HG02588 (cell line): ENCODE measurements around the gene ZFHX3.

Source experiments
- ATAC-seq: cut with Tn5 transposase; IDR thresholded peaks from one replicate; pipeline ENCODE4 v1.9.1; 2021; ENCODE audit warnings: mild to moderate bottlenecking, moderate library complexity; ENCODE audit not compliant: unreplicated experiment

ZFHX3 gene

GRCh38 chr16:72769876-72770275 is 278.1 kb downstream of the ZFHX3 start:
- no peak for ATAC-seq

DNA sequence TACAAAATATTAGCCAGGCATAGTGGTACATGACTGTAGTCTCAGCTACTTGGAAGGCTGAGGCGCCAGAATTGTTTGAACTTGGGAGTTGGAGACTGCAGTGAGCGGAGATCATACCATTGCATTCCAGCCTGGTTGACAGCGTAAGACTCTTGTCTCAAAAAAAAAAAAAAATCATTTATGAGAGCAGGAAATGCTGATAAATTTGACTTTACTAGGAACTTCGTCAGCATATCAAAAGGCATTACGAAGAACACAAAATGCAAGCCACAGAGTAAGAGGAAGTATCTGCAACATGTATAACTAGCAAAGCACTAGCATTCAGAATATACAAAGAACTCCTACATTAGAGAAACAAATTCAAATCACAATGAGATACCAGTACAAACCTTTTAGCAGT is 279.3 kb downstream of the ZFHX3 start:
- no peak for ATAC-seq

GRCh38 chr16:72766506-72766905 is 281.4 kb downstream of the ZFHX3 start:
- no peak for ATAC-seq

DNA sequence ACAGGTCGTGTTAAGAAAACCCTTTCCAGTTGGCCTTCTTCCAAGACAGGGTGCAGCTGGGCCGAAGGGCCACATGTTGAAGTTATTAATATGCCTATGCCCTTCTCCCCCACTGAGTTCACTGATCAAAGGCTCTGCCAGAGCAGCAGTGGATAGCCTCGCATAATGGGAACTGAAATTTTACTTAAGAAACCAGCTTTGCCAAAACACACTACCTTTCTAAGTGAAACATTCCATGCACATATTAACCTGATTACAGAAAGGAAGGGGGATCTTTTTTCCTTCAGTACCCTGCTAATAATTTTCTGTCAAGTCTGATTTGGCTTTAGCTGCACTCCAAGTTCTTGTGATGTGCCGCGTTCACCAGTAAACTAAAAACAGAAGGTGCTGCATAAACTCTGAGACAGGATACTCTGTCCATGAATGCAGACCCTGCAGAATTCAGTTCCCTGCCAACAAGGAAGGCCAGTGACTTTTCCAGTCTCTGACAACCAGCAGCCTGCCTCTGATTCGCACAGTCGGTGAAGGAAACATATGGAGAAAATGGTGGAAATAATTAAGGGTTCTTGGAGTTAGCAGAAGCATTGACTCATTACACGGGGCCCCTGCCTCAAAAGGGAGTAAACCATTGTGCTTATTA is 283.8 kb downstream of the ZFHX3 start:
- ATAC-seq = no peak

GRCh38 chr16:72760581-72760980 is 287.3 kb downstream of the ZFHX3 start:
- ATAC-seq = no peak

DNA sequence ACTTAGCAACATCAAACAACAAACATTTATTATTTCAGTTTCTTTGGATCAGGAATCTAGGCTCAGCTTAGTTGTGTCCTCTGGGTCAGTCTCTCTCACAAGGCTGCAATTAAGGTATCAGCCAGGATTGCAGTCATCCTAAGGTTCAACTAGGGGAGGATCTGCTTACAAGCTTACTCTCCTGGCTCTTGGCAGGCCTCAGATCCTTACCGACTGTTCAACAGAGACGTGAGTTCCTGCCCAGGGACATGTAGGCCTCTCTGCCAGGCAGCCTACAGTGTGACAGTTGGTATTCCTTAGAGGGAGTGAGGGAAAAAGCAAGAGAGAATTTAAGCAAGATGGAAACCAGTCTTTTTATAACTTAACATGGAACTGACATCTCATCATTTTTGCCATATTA is 294.0 kb downstream of the ZFHX3 start:
- no peak for ATAC-seq

GRCh38 chr16:72752004-72752695 is 295.8 kb downstream of the ZFHX3 start:
- ATAC-seq = no peak

- no peak for ATAC-seq
Observed at GRCh38 chr16:72751076-72751475, 296.9 kb downstream of the ZFHX3 start.

DNA sequence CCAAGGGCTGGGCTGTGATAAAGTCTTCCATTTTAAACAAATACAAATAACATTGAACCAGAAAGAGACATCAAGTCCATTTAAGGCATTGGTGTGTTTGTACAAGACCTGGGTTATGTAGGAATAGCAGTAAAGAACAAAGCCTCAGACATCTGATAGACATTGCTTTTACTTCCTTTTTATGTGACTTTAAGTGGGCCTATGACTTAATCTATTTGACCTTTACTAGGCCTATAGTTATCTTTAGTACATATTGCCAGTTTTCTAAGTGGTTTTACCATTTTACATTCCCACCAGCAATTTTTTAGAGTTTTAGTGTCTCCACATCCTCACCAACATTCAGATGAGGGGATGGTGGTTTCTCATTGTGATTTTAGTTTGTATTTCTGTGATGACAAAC is 298.8 kb downstream of the ZFHX3 start:
- no peak for ATAC-seq

- no peak for ATAC-seq
Observed at GRCh38 chr16:72744076-72744793, 303.7 kb downstream of the ZFHX3 start.

DNA sequence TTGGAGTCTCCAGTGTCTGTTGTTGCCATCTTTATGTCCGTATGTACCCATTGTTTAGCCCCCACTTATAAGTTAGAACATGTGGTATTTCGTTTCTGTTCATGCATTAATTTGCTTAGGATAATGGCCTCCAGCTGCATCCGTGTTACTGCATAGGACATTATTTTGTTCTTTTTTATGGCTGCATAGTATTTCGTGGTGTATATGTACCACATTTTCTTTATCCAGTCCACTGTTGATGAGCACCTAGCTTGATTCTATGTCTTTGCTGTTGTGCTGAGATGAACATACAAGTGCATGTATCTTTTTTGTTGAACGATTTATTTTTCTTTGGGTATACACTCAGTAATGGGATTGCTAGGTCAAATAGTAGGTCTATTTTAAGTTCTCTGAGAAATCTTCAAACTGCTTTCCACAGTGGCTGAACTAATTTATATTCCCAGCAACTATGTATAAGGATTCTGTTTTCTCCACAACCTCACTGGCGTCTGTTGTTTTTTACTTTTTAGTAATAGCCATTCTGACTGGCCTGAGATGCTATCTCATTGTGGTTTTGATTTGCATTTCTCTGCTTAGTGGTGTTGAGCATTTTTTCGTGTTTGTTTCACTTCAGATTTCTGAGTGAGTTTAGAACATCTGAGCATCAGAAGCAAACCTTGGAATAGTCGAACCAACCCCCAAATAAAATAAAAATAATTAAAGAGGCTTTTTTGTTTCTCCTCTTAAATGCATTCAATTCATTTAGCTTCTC is 304.7 kb downstream of the ZFHX3 start:
- peak; percentile 89 for ATAC-seq

DNA sequence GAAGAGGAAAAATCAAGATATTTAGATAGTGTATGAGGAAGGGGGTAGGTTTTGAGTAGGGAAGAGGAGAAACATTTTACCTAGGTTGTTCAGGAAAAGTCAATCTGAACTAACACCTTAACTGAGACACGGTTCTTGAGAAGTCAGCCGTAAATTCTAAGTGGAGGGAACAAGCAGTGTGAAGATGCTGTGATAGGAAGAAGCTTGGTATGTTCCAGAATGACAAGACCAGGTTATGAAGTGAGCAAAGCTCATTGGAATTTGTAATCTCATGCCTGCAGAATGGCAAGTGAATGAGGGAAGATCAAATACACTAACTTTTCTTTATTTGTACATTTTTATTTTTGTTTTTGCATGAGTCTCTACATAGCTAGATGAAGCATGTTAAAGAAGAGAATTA is 307.6 kb downstream of the ZFHX3 start:
- no peak for ATAC-seq

DNA sequence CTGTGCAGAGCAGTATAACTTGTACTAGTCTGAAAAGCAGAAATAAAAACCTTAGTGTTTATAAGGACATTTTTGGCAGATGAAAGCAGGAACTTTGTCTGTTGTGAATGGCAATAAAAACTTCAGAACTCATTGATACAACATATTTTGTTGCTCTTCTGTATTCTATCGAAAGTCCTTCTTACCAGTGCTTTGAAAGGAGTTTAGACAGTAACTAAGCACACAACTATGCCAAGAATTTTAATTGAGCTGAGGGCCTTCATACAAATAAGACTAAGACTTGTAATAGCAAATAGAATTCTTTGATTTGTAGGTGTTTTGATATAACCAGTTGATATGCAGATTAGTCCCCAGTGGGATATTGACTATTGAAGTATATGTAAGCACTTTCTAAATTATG is 308.4 kb downstream of the ZFHX3 start:
- ATAC-seq = no peak

- ATAC-seq = no peak
Observed at GRCh38 chr16:72736074-72736473, 311.9 kb downstream of the ZFHX3 start.
